Stromal cell of bone marrow (primary cell): ENCODE data around the gene OVCA2.

ENCODE experiments used
- DNase-seq: peaks from one replicate; pipeline ENCODE4 v3.0.0-alpha.2; 2012; ENCODE audit warnings: low read depth

OVCA2 gene

GRCh38 chr17:2013994-2014317 lies 27.9 kb upstream of the OVCA2 start:
- DNase-seq, result no peak

DNA sequence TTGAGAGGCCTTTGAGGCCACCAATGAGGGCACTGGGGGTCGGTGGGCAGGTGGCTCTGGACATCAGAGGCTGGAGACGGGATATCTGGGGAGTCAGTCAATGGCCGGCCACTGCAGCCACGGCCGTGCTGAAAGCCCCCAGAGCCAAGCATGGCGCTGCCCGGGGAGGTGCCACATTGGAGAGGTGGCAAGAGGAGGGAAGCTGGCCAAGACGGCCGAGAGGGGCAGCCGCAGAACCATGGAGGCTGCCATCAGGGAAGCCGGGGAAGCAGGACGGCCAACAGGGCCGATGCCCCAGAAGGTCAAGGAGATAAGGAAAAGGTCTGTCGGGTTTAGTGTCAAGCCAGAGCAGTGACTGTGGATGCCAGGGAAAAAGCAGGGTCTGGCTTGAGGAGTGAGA lies 26.5 kb upstream of the OVCA2 start:
- no peak for DNase-seq

DNA sequence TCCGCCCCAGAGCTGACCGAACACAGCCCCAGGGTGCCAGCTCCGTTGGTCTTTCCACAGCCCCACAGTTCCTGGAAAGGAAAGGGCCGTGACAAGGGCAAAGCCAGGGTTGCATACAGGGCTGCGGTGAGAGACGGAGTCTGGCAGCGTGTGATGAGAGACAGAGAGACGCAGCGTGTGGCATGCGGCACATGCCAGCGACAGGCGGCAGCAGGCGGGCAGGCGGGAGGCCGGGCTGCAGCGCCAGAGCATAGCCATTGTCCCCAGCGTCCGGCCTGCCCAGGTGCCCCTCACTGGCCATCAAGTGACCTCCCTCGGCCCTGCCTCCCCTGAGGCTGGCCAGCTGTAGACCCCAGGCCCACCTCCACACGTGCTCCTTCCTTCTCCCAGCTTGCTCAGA lies 25.3 kb upstream of the OVCA2 start:
- DNase-seq, result no peak

DNA sequence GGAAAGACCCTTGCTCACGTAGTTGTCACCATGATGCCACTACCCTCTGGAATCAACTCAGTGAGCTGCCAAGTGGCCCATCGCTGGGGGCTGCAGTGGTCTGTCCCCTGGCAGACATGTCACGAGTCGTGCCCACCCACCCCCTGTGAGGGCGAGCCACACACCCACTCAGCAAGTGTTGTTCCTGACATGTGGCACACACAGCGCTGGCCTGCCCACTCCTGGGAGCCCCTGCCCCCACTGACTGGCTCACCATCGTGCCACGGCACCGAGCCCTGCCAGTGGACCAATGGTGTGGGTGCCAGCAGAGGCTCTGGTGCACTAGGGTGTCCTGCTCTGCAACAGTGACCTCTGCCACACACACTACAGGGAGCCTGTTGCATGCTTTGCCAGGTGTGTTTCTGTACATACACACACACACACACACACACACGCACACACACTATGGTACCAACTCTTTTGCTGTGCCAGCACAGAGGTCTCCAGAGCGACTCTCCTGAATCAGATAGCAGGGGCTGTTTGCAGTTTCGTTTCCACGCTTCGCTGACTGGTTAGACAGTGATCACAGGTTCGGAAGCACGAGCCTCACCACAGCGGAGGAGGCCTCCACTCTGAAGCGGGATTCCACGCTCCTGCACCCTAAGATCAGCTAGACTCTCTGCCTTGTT lies 24.4 kb upstream of the OVCA2 start:
- no peak for DNase-seq

DNA sequence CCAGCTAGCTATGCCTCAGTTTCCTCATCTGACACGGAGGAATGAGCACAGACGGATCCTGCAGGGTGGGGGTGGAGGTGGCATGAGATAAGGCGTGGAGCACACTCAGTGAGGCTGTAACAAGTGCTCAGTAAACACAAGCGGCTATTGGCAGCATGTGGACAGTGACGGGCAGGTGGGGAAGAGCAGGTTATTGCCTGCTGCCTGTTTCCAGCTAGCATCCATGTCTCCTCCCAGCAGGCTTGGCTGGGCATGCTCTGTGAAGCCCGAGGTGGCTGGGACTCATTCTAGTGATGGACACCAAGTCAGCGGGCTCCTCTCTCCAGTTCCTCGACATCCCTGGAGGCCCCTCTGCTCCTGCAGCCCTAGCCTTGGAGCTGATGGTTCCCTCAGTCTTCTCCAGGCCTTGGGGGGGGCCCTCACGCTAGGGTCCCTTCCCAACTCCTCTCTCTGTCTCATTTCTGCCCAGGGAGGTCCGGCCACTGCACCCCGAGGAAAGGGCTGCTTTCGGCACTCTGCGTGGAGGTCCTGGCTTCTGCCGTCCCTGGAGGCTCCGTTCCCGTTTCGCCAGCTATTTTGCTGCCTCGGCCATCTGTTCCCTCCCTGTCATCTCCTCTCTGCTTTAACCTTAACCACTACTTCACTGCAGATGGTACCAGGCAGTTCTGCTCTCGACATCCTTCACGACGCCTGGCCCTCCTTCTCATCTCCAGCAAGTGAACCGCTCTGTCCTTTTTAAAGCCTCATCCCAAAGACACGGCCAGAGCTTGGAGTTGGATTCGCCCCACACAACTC lies 22.9 kb upstream of the OVCA2 start:
- no peak for DNase-seq

- no peak for DNase-seq
These were observed 22.1 kb upstream of the OVCA2 start for GRCh38 chr17:2019723-2020122.

DNA sequence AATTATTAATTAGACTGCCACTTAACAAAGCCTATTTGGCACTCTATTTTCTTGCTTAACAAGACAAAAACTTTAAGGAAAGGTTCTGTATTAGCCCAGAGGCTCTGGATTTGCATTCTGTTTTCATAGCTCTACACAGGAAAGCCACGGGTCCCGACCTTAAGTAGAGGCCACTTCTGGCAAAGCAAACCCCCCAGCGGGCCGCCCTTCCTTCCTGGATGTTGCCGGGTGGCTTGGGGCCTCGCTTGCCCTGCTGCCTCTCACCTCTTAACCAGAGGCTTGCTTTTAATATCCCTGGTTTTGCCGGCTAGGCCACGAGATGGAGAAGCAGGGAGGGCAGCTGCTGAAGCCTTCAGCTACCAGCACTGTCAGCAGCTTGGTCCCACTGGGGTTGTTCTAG lies 21.1 kb upstream of the OVCA2 start:
- DNase-seq, result no peak

DNA sequence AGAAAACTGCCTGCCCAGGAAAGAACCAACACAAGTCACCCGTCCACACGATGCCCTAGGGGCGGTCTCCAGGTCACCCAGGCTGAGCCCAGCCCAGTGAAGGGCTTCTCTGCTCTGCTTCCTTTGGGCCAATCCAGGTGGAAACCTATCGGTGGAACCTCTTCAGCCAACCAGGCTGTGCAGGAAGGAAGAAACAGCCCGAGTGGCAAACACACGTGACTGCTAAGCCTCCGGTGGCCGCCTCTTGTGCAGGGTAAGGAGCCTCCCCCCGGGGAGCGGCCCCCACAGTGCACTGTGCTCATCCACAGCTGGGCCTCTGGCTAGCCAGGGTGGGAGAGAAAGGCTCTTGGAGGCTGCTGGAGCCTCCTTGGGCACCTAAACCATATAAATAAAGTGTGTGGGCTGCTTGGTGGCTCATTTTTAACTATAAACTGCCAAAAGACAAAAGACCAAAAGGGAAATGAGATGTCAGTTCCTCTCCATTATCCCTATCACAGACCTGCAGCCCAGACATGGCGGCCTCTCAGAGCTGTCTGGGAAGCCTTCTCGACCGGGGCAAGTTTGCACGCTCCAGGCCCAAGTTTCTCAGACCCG lies 19.1 kb upstream of the OVCA2 start:
- DNase-seq, result no peak

DNA sequence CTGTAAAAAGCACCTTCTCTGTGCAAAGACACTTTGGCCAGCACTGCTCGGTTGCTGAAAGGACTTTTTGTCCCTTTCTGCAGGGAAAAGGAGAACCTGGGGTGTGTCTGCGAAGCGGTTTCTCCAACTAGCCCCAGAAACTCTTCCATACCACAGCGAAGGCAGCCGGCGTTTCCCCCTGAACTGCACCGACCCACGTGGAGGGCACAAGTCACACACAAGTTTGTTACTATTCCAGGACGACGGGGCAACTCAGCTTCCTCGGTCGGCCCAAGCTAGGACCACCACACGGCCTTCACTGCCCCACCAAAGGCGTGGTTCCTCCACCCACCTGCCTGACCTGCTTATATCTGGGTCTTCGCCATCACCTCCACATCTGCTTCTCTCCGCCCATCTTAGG lies 18.6 kb upstream of the OVCA2 start:
- no peak for DNase-seq

DNA sequence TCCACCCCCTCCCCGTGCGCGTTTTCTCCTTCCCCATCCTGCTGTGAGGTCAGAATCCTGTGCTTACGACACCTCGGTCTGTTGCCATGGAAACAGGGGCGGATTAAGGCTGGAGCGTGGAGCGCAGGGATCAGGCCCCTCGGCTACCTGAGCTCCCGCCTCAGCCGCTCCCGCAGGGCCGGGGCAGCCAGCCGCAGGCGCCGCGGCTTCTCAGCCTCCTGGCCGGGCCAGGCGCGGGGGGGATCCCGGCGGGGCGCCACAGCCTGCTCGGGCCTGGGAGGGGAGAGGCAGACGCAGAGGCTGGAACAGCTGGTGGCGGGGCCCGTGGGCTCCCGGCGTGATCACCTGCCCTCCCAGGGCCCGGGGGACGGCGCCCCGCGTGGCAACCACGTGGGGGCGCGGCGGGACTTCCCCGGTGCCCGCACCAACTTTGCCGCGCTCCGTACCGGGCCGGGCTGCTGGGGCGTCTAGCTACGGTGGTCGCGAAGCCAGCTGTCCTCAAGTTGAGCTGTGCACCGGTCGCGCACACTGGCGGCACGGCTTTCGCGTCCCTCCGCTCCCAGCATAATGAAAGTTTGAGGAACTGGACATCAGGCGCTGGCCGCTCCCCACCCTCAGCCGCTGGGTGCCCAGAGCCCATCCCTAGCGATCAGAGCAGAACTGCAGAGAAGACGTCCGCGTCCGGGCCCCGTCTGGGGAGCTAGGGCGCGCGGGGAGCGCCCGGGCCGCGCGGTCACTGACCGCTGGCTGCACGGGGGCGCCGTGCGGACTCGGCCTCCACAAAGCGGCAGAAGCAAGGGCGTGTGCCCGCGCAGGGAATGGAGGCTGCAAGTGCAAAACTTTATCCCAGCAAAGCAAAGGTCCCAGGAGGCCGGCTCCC lies 17.9 kb upstream of the OVCA2 start:
- DNase-seq, result peak; percentile 50

DNA sequence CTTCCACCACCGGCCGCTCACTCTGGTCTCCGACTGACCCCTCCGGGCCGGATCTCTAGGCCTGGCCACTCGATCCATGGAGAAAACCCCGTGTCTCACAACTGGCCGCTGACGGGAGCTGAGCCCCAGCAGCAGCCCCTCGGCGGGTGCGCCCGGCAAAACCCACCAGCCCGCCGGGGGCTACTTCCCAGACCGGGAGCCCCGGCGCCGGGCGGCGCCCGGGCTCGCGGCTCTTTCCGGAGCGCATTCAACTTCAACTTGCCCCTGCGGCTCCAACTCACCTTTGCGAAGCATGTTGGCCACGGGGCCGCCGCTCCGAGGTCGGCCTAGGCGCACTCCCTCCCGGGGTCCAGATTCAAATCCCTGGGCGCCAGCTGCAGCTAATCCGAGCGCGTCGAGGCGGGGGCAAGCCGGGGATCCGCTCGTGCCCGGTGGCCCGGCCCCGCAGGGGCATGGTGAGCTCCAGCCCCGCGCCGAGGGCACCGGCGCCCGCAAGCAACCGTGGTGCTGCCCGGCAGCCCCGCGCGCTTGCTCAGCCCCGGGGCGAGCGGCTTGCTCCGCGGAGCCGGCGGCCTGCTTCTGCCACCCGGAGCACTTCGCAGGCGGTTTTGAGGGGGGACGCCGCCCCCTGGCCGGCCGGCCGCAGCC lies 17.1 kb upstream of the OVCA2 start:
- DNase-seq, result no peak

GRCh38 chr17:2025220-2025621 lies 16.6 kb upstream of the OVCA2 start, which contains the start of gene RTN4RL1:
Gene RTN4RL1, minus strand, starts transcription at chr17:2025334. Its CDS starts 469 bp downstream, at chr17:2024865.
- peak; percentile 77 for DNase-seq

- DNase-seq, result no peak
These were observed 16.1 kb upstream of the OVCA2 start for GRCh38 chr17:2025622-2026309.

- DNase-seq, result no peak
These were observed 14.1 kb upstream of the OVCA2 start for GRCh38 chr17:2027528-2028233.

DNA sequence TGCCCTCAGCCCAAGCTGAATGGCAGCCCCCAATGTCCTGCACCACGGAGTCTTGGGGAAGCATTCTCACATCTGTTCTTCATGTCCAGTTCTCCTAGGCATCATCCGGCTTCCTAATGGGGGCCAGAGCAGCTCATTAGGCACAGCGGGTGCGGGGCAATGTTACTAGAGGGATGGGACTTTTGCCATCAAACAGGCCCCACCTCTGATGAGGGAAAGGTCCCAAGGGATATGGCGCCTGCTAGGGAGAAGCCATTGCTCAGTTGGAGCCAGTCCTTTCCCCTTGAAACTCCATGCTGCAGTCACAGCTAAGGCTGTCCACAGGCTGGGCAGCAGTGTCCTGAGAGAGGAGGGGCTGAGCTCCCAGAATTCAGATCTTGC lies 13.6 kb upstream of the OVCA2 start:
- no peak for DNase-seq

- DNase-seq, result no peak
These were observed 13.1 kb upstream of the OVCA2 start for GRCh38 chr17:2028737-2029136.

DNA sequence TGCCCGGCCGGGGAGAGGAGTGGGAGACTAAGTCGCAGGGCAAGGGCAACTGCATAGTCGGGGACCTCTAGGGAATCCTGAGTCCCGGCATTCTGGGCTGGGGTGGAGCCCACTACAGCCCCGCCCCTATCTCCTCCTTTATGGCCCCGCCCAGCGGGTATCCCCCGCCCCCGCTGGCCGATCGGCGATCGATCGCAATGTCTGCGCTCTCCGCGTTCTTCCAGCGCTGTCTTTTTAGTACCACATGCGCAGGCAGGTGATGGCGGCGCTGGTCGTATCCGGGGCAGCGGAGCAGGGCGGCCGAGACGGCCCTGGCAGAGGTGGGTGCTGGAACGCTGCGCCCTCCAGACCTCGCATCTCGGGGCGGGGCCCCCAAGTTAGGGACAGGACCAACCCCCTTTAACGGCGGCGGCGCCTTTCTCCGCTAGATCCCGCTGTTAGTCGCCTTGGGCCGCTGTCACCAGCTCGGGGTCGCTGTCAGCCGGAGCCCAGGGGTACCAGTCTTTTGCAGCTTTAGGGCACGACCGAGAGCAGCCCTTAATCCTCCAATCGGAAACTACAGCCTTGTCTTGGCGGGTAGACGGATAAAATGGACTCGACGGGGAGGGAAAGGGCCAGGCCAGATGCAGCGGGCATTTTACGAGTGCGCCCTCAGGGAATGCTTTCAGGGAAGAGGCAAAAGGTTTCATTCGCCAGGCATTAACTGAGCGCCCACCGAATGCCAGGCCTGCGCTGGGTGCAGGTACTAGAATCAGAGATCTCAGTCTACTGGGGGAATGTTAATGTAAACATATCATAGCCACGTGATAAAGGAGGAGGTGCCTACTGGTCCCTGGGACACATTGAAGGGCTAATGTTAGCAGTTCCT lies 11.7 kb upstream of the OVCA2 start, which contains the start of gene DPH1:
Gene DPH1 (plus strand): TSS at position 243 of the 868 bp plus-strand sequence. CDS start 17 bp downstream, at position 260.
- peak; percentile 82 for DNase-seq

- peak; percentile 82 for DNase-seq
These were observed 11.1 kb upstream of the OVCA2 start for GRCh38 chr17:2030779-2031163.

DNA sequence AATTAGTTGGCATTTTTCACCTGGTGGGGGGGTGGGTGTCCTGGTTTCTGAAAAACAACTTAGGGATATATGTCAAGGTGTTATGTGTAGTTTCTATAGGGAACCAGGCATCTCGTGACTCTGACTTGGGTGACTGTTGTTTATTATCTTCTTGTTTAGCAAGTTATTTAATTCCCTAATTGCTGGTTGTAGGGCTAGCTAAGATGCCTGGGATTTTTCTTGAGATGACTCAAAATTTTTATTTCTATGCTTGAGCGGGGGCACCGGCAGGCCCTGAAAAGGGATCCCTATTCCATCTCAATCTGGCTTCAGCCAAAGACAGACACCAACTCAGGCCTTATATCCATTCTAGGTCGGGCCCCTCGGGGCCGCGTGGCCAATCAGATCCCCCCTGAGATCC lies 8.7 kb upstream of the OVCA2 start:
- DNase-seq, result no peak

DNA sequence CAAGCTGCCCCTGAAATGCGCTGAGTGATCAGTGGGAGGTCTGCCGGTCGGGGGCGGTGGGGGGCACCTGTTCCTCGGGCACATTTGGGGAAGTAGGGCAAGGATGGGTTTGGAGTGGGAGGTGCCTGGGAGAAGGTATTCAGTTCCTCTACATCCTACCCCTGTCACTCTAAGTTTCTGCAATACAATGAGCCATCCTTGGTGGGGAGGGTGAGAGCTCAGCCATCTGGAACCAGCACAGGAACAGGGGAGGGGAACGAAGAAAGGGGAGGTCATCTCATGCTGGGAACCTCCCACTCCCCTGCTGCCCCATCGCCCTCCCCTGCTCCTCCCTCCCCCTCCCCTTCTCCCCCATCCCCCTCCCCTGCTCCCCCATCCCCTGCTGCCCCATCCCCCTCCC lies 7.7 kb upstream of the OVCA2 start:
- DNase-seq, result no peak
